T-helper 2 cell treated with Interferon-gamma antibody and Interleukin-4, amounts not matched to agents 5 μg/mL and 100 μg/mL, for 36 hours (primary cell): ENCODE data around the gene WDR7.

Experiments
- DNase-seq: peaks from one replicate; pipeline ENCODE4 v3.0.0; 2021; ENCODE audit warnings: low spot score
- H3K27ac Mint-ChIP-seq: one replicate; pipeline ENCODE4 v1.8.0; 2021; ENCODE audit warnings: mild to moderate bottlenecking, mixed read lengths
- H3K27me3 Mint-ChIP-seq: one replicate; pipeline ENCODE4 v1.8.0; 2021; ENCODE audit warnings: low read depth, mixed read lengths
- H3K36me3 Mint-ChIP-seq: one replicate; pipeline ENCODE4 v1.8.0; 2021; ENCODE audit warnings: low read depth, mixed read lengths
- H3K4me1 Mint-ChIP-seq: one replicate; pipeline ENCODE4 v1.8.0; 2021; ENCODE audit warnings: low read depth, mixed read lengths
- H3K4me3 Mint-ChIP-seq: one replicate; pipeline ENCODE4 v1.8.0; 2022; ENCODE audit warnings: mild to moderate bottlenecking, moderate library complexity, mixed read lengths
- H3K9me3 Mint-ChIP-seq: one replicate; pipeline ENCODE4 v1.8.0; 2021; ENCODE audit warnings: mixed read lengths

WDR7 gene

GRCh38 chr18:56650944-56651770 is at the start of gene WDR7:
WDR7 (plus strand) TSS chr18:56651359; CDS start chr18:56672516, 21,157 bp downstream.
- H3K4me1 Mint-ChIP-seq = peaks cover 58% of the 10 kb centered on the region
- H3K9me3 Mint-ChIP-seq = peaks cover 11% of the 10 kb centered on the region
- no peaks in the 10 kb centered on the region for H3K27me3 Mint-ChIP-seq
- DNase-seq = peak; percentile 96
- peak within 1 kb of the TSS; percentile 94 for H3K4me3 Mint-ChIP-seq
- H3K36me3 Mint-ChIP-seq = peaks cover 15% of the 10 kb centered on the region
- H3K27ac Mint-ChIP-seq = peak within 1 kb of the TSS; percentile 88

GRCh38 chr18:56606618-56607017 is 44.5 kb upstream of the WDR7 start:
- Mint-ChIP-seq H3K36me3 (peaks cover 15% of the 10 kb centered on the region), H3K27ac (no peak overlapping the region), H3K27me3 (no peaks in the 10 kb centered on the region), H3K4me3 (no peak overlapping the region), H3K4me1 (no peaks in the 10 kb centered on the region), H3K9me3 (no peaks in the 10 kb centered on the region)
- no peak for DNase-seq

GRCh38 chr18:56615738-56616520 is 35.2 kb upstream of the WDR7 start:
- peaks cover 51% of the 10 kb centered on the region for H3K36me3 Mint-ChIP-seq
- H3K4me3 Mint-ChIP-seq = no peak overlapping the region
- no peaks in the 10 kb centered on the region for H3K27me3 Mint-ChIP-seq
- H3K9me3 Mint-ChIP-seq = no peaks in the 10 kb centered on the region
- no peak for DNase-seq
- no peak overlapping the region for H3K27ac Mint-ChIP-seq
- H3K4me1 Mint-ChIP-seq = peaks cover 5% of the 10 kb centered on the region

GRCh38 chr18:56627991-56628390 is 23.2 kb upstream of the WDR7 start:
- no peaks in the 10 kb centered on the region for H3K27me3 Mint-ChIP-seq
- no peaks in the 10 kb centered on the region for H3K9me3 Mint-ChIP-seq
- no peak for DNase-seq
- H3K36me3 Mint-ChIP-seq = peaks cover 21% of the 10 kb centered on the region
- no peak overlapping the region for H3K4me3 Mint-ChIP-seq
- H3K27ac Mint-ChIP-seq = no peak overlapping the region
- peaks cover 24% of the 10 kb centered on the region for H3K4me1 Mint-ChIP-seq

- Mint-ChIP-seq H3K36me3 (peaks cover 25% of the 10 kb centered on the region), H3K27me3 (no peaks in the 10 kb centered on the region), H3K27ac (no peak overlapping the region), H3K4me1 (peaks cover 40% of the 10 kb centered on the region), H3K4me3 (no peak overlapping the region), H3K9me3 (no peaks in the 10 kb centered on the region)
- no peak for DNase-seq
These were observed 18.8 kb upstream of the WDR7 start for GRCh38 chr18:56632070-56633022.

- no peaks in the 10 kb centered on the region for H3K27me3 Mint-ChIP-seq
- H3K27ac Mint-ChIP-seq = no peak overlapping the region
- no peak overlapping the region for H3K4me3 Mint-ChIP-seq
- H3K9me3 Mint-ChIP-seq = no peaks in the 10 kb centered on the region
- peaks cover 42% of the 10 kb centered on the region for H3K4me1 Mint-ChIP-seq
- H3K36me3 Mint-ChIP-seq = peaks cover 32% of the 10 kb centered on the region
- no peak for DNase-seq
These were observed 16.2 kb upstream of the WDR7 start for GRCh38 chr18:56635007-56635406.

- DNase-seq = no peak
- Mint-ChIP-seq H3K36me3 (peaks cover 24% of the 10 kb centered on the region), H3K27me3 (no peaks in the 10 kb centered on the region), H3K9me3 (no peaks in the 10 kb centered on the region), H3K4me3 (peak overlapping the region; percentile 99), H3K4me1 (peaks cover 35% of the 10 kb centered on the region), H3K27ac (peak overlapping the region; percentile 97)
These were observed 14.0 kb upstream of the WDR7 start for GRCh38 chr18:56637176-56637575.

- Mint-ChIP-seq H3K36me3 (peaks cover 23% of the 10 kb centered on the region), H3K4me3 (peak overlapping the region; percentile 99), H3K4me1 (peaks cover 33% of the 10 kb centered on the region), H3K9me3 (no peaks in the 10 kb centered on the region), H3K27me3 (no peaks in the 10 kb centered on the region), H3K27ac (peak overlapping the region; percentile 97)
- no peak for DNase-seq
These were observed 13.4 kb upstream of the WDR7 start for GRCh38 chr18:56637711-56638231.

- no peaks in the 10 kb centered on the region for H3K27me3 Mint-ChIP-seq
- peaks cover 35% of the 10 kb centered on the region for H3K4me1 Mint-ChIP-seq
- no peaks in the 10 kb centered on the region for H3K9me3 Mint-ChIP-seq
- H3K27ac Mint-ChIP-seq = peak within 1 kb of the TSS; percentile 97
- DNase-seq = peak; percentile 99
- peak within 1 kb of the TSS; percentile 99 for H3K4me3 Mint-ChIP-seq
- H3K36me3 Mint-ChIP-seq = peaks cover 19% of the 10 kb centered on the region
These were observed 12.7 kb upstream of the WDR7 start, which contains the start of gene TXNL1 for GRCh38 chr18:56638232-56639103. TXNL1 (minus strand) TSS chr18:56638592; CDS start chr18:56638440, 152 bp downstream.

GRCh38 chr18:56639104-56639381 is 12.1 kb upstream of the WDR7 start:
- Mint-ChIP-seq H3K4me1 (peaks cover 33% of the 10 kb centered on the region), H3K27ac (peak overlapping the region; percentile 97), H3K36me3 (peaks cover 17% of the 10 kb centered on the region), H3K4me3 (peak overlapping the region; percentile 99), H3K27me3 (no peaks in the 10 kb centered on the region), H3K9me3 (no peaks in the 10 kb centered on the region)
- no peak for DNase-seq

- peaks cover 16% of the 10 kb centered on the region for H3K36me3 Mint-ChIP-seq
- no peaks in the 10 kb centered on the region for H3K9me3 Mint-ChIP-seq
- H3K4me1 Mint-ChIP-seq = peaks cover 30% of the 10 kb centered on the region
- no peaks in the 10 kb centered on the region for H3K27me3 Mint-ChIP-seq
- DNase-seq = no peak
- H3K27ac Mint-ChIP-seq = peak overlapping the region; percentile 97
- peak overlapping the region; percentile 99 for H3K4me3 Mint-ChIP-seq
These were observed 11.6 kb upstream of the WDR7 start for GRCh38 chr18:56639571-56639970.

GRCh38 chr18:56641714-56642337 is 9.3 kb upstream of the WDR7 start:
- Mint-ChIP-seq H3K27ac (no peak overlapping the region), H3K36me3 (peaks cover 10% of the 10 kb centered on the region), H3K27me3 (no peaks in the 10 kb centered on the region), H3K9me3 (no peaks in the 10 kb centered on the region), H3K4me1 (peaks cover 21% of the 10 kb centered on the region), H3K4me3 (no peak overlapping the region)
- DNase-seq = no peak
